Pancreas (tissue), 10 donors: ENCODE measurements around the gene TH. TPM values are rescaled to one million over a fixed set of nuclear protein-coding genes. Genes with fewer than 3 reads are reported as not detected.

Source experiments
- ATAC-seq, 4 donors: fragments of 200-7000 bp; cut with Tn5 transposase; one replicate each; pipeline versions ENCODE4 v1.8.0 to v1.9.1; 2020; ENCODE audit warnings: mild to moderate bottlenecking in 4 of 4, moderate library complexity in 4 of 4
- DNase-seq, 6 donors: peaks; one replicate each; pipeline ENCODE4 v3.0.0-alpha.2; 2020
- FAIRE-seq: peaks from 2 replicates; lab custom pipeline; 2012; peaks lifted over from hg19 to GRCh38; lab: Jason Lieb, UNC
- H3K27ac ChIP-seq, 4 donors: fragments of 200-600 bp; sonication (generic); 1 replicate in 3 of 4; 2 replicates in 1 of 4; pipeline versions ENCODE4 v1.5.0 to v1.8.0; 2020
- H3K27me3 ChIP-seq, 4 donors: fragments of 200-600 bp; one replicate each; pipeline ENCODE4 v1.8.0; 2021
- H3K36me3 ChIP-seq, 3 donors: fragments of 200-600 bp; sonication (generic) in 1 of 3; one replicate each; pipeline versions ENCODE4 v1.5.0 to v1.8.0; 2020 to 2021
- H3K4me1 ChIP-seq, 3 donors: fragments of 200-600 bp; one replicate each; pipeline ENCODE4 v1.8.0; 2021
- H3K4me3 ChIP-seq, 4 donors: fragments of 200-600 bp; sonication (generic) in 2 of 4; one replicate each; pipeline versions ENCODE4 v1.5.0 to v1.8.0; 2020 to 2021
- H3K9me3 ChIP-seq, 4 donors: fragments of 200-600 bp; one replicate each; pipeline ENCODE4 v1.8.0; 2021
- CTCF ChIP-seq, 4 donors: fragments of 200-600 bp; sonication (generic) in 3 of 4; IDR thresholded peaks; one replicate each; pipeline versions ENCODE4 v1.5.0 to v1.8.0; 2021; ENCODE audit warnings: antibody characterized with exemption in 4 of 4
- WGBS, 2 donors: extraction: QIAGEN DNeasy Blood & Tissue Kit; methylation state at CpG; one replicate each; pipeline ENCODE4 v1.1.7; 2013; 5-methylcytosine and 5-hydroxymethylcytosine counted together
- intact Hi-C, 3 donors: fragments of 100-400 bp; cut with DNase I; formaldehyde crosslinking; loops; one replicate each; pipeline versions ENCODE4 v1.11.1 to v1.14.2; 2022
- polyA plus RNA-seq, 2 donors: library from polyadenylated mRNA; stranded (reverse); fragments of 200-250 nt; gene quantifications; one replicate each; pipeline ENCODE4 v1.2.3, GENCODE V29; 2013
- total RNA-seq, 6 donors: library from RNA; stranded (reverse); fragmentation: NEBNext Ultra II Directional in 4 of 6; extraction: Animal tissue kit (Norgen Biotek cat#: 25700) in 4 of 6; gene quantifications; one replicate each; pipeline versions ENCODE4 v1.2.1 to v1.2.4, GENCODE V29; 2021 to 2023
- donor health status: healthy with polysubstance abuse.
- donor health status: DM: no; HTN: no; CAD: no; lungs with moderate emphysema.
- donor health status: DM: no; HTN: no; CAD: no.
- donor health status: control.
- donor health status: control.
- donor health status: Bipolar disorder and iron deficiency.
- donor health status: DM: yes; HTN: yes; CAD: no.
- donor health status: DM: no; HTN: no; CAD: no.
- donor health status: DM: no; HTN: no; CAD: no.
- donor health status: DM: yes; HTN: yes; CAD: no.

The TH gene
- total and polyA plus RNA-seq, 8 donors, result 0.19 to 2.5 (median 0.38) TPM; not detected in 2

GRCh38 chr11:2209370-2209801 lies 37.8 kb upstream of the TH start:
- Histone ChIP-seq H3K9me3 (no peaks in the 10 kb centered on the region), H3K27me3 (no peaks in the 10 kb centered on the region), H3K4me3 (no peak overlapping the region), H3K4me1 (peaks cover 0 to 12% (median 10%) of the 10 kb centered on the region in 3 donors), H3K36me3 (no peaks in the 10 kb centered on the region), H3K27ac (peak overlapping the region in 2 of 4 donors; percentile 5 to 17)
- intact Hi-C loops, result loop anchor here in 1 of 3 donors (5.0 kb wide), 1 partner anchor 73 kb away; no protein-coding TSS in a partner anchor
- peak in 3 of 6 donors; percentile 11 to 81 (median 55) for DNase-seq
- ATAC-seq, result no peak
- 79 to 84% methylated on average over 10 to 11 of the region's 11 CpGs for WGBS, 2 donors
- FAIRE-seq, result no peak
- no peak for TF ChIP-seq CTCF (IDR thresholded peaks at IDR 0.05)

GRCh38 chr11:2208691-2209369 lies 37.2 kb upstream of the TH start:
- peak in 2 of 4 donors; percentile 8 to 28 for TF ChIP-seq CTCF (IDR thresholded peaks at IDR 0.05)
- peak; percentile 53 to 70 (median 61) for ATAC-seq
- Histone ChIP-seq H3K9me3 (no peaks in the 10 kb centered on the region), H3K27me3 (no peaks in the 10 kb centered on the region), H3K4me1 (peaks cover 0 to 12% (median 10%) of the 10 kb centered on the region in 3 donors), H3K27ac (peak overlapping the region in 2 of 4 donors; percentile 5 to 17), H3K36me3 (no peaks in the 10 kb centered on the region), H3K4me3 (no peak overlapping the region)
- WGBS, 2 donors, result 52 to 53% methylated on average over 22 to 24 of the region's 24 CpGs
- FAIRE-seq, result no peak
- DNase-seq, result peak; percentile 41 to 90 (median 70)
- intact Hi-C loops, result loop anchor here in 1 of 3 donors (5.0 kb wide), 1 partner anchor 73 kb away; no protein-coding TSS in a partner anchor

- no peak for ATAC-seq
- Histone ChIP-seq H3K9me3 (no peaks in the 10 kb centered on the region), H3K4me3 (no peak overlapping the region), H3K36me3 (no peaks in the 10 kb centered on the region), H3K4me1 (peaks cover 0 to 12% (median 10%) of the 10 kb centered on the region in 3 donors), H3K27ac (no peak overlapping the region), H3K27me3 (no peaks in the 10 kb centered on the region)
- DNase-seq, result peak in 3 of 6 donors; percentile 5 to 50 (median 6)
- intact Hi-C loops, result loop anchor here in 1 of 3 donors (5.0 kb wide), 1 partner anchor 74 kb away; no protein-coding TSS in a partner anchor
- no peak for FAIRE-seq
- WGBS, 2 donors, result 69 to 71% methylated on average over 24 of the region's 24 CpGs
- TF ChIP-seq CTCF (IDR thresholded peaks at IDR 0.05), result no peak
These were observed 36.4 kb upstream of the TH start for GRCh38 chr11:2207773-2208621.

- intact Hi-C loops, result loop anchor here in 1 of 3 donors (5.0 kb wide), 1 partner anchor 75 kb away; no protein-coding TSS in a partner anchor
- peak in 3 of 6 donors; percentile 5 to 45 (median 7) for DNase-seq
- no peak for ATAC-seq
These were observed 35.6 kb upstream of the TH start for GRCh38 chr11:2207212-2207611.

More at GRCh38 chr11:2207212-2207611, 35.6 kb upstream of the TH start:
- H3K9me3 ChIP-seq, result no peaks in the 10 kb centered on the region
- peaks cover 0 to 17% (median 10%) of the 10 kb centered on the region in 3 donors for H3K4me1 ChIP-seq
- 92 to 94% methylated on average over 11 of the region's 11 CpGs for WGBS, 2 donors
- H3K27me3 ChIP-seq, result no peaks in the 10 kb centered on the region
- no peaks in the 10 kb centered on the region for H3K36me3 ChIP-seq
- no peak for TF ChIP-seq CTCF (IDR thresholded peaks at IDR 0.05)
- no peak overlapping the region for H3K4me3 ChIP-seq
- no peak overlapping the region for H3K27ac ChIP-seq
- FAIRE-seq, result no peak
